ENCODE data around the gene RFTN1.
"Not testable (repeated sequence)": the region's sequence is repeated elsewhere in the genome, so short reads cannot be mapped to it uniquely, and the experiment has no call there.

Gene RFTN1

GRCh38 chr3:16316847-16317560, 196.5 kb downstream of the RFTN1 start:
- no peak overlapping the region for H3K27ac ChIP-seq
- no peak for TF ChIP-seq CTCF (conservative IDR thresholded peaks at IDR 0.05)

GRCh38 chr3:16316396-16316795, 197.1 kb downstream of the RFTN1 start:
- TF ChIP-seq CTCF (conservative IDR thresholded peaks at IDR 0.05), result no peak

GRCh38 chr3:16315623-16316022, 197.9 kb downstream of the RFTN1 start:
- no peak for TF ChIP-seq CTCF (conservative IDR thresholded peaks at IDR 0.05)

More at GRCh38 chr3:16316396-16316795, 197.1 kb downstream of the RFTN1 start:
- no peak overlapping the region for H3K27ac ChIP-seq

GRCh38 chr3:16313886-16314645, 199.4 kb downstream of the RFTN1 start:
- H3K27ac ChIP-seq, result no peak overlapping the region
- no peak for TF ChIP-seq CTCF (conservative IDR thresholded peaks at IDR 0.05)

More at GRCh38 chr3:16315623-16316022, 197.9 kb downstream of the RFTN1 start:
- H3K27ac ChIP-seq, result no peak overlapping the region

GRCh38 chr3:16311960-16312451, 201.5 kb downstream of the RFTN1 start:
- no peak overlapping the region for H3K27ac ChIP-seq
- no peak for TF ChIP-seq CTCF (conservative IDR thresholded peaks at IDR 0.05)

GRCh38 chr3:16310486-16310885, 203.0 kb downstream of the RFTN1 start:
- not testable (repeated sequence) for H3K27ac ChIP-seq

- TF ChIP-seq CTCF (conservative IDR thresholded peaks at IDR 0.05), result no peak
- no peak overlapping the region for H3K27ac ChIP-seq
Observed at GRCh38 chr3:16309558-16309957, 203.9 kb downstream of the RFTN1 start.

GRCh38 chr3:16308727-16309126, 204.8 kb downstream of the RFTN1 start:
- TF ChIP-seq CTCF (conservative IDR thresholded peaks at IDR 0.05), result no peak
- H3K27ac ChIP-seq, result no peak overlapping the region

Measured in VCaP (cell line).